Caco-2 (cell line): ENCODE results near the gene SRRD. TPM values are rescaled to one million over a fixed set of nuclear protein-coding genes. Genes with fewer than 3 reads are reported as not detected.

Experiments used
- BruUV-seq: library from RNA; stranded (reverse); fragments of 400-500 nt; replicated peaks from 2 replicates; lab custom pipeline; 2021; lab: Mats Ljungman, UMichigan
- CTCF ChIA-PET: fragments of 300-600 bp; sonication (Branson Sonifier 250); formaldehyde crosslinking; loops from one replicate; lab custom pipeline; 2022; ENCODE audit warnings: antibody characterized with exemption; lab: Charles Lee
- POLR2A ChIA-PET: fragments of 300-600 bp; sonication (Branson Sonifier 250); formaldehyde crosslinking; loops from one replicate; lab custom pipeline; 2022; ENCODE audit warnings: antibody characterized with exemption; lab: Charles Lee
- DNase-seq, 2 experiments: peaks; one replicate each; pipeline versions ENCODE4 v3.0.0 to v3.0.0-alpha.2; 2020 to 2022
- H3K27me3 ChIP-seq: replicated peaks from 2 replicates; pipeline ENCODE4 v1.6.0; 2011; ENCODE audit warnings: low read length; ENCODE audit not compliant: control insufficient read depth, insufficient read depth
- H3K36me3 ChIP-seq: 2 replicates; pipeline ENCODE4 v1.5.1; 2011; ENCODE audit warnings: low read length; ENCODE audit not compliant: control insufficient read depth, insufficient read depth
- H3K4me1 ChIP-seq: fragments of 250-450 bp; sonication (Bioruptor Pico); 2 replicates; pipeline ENCODE4 v1.5.1; 2020; ENCODE audit warnings: mild to moderate bottlenecking
- H3K4me3 ChIP-seq: 2 replicates; pipeline ENCODE4 v1.5.1; 2011; ENCODE audit warnings: low read depth, mild to moderate bottlenecking, control low read depth, low read length
- H3K9me3 ChIP-seq: fragments of 250-450 bp; sonication (Bioruptor Pico); 2 replicates; pipeline ENCODE4 v1.5.1; 2020; ENCODE audit warnings: mild to moderate bottlenecking, moderate library complexity
- H3K27ac Mint-ChIP-seq: one replicate; pipeline ENCODE4 v1.8.0; 2022; ENCODE audit warnings: mixed read lengths; ENCODE audit not compliant: unreplicated experiment
- H3K27me3 Mint-ChIP-seq: one replicate; pipeline ENCODE4 v1.8.0; 2022; ENCODE audit warnings: mixed read lengths; ENCODE audit not compliant: insufficient read depth, unreplicated experiment
- H3K36me3 Mint-ChIP-seq: one replicate; pipeline ENCODE4 v1.8.0; 2022; ENCODE audit warnings: mild to moderate bottlenecking, mixed read lengths; ENCODE audit not compliant: insufficient read depth, unreplicated experiment
- H3K4me1 Mint-ChIP-seq: one replicate; pipeline ENCODE4 v1.8.0; 2022; ENCODE audit warnings: low read depth, mixed read lengths; ENCODE audit not compliant: unreplicated experiment
- H3K4me3 Mint-ChIP-seq: one replicate; pipeline ENCODE4 v1.8.0; 2022; ENCODE audit warnings: mild to moderate bottlenecking, moderate library complexity, mixed read lengths; ENCODE audit not compliant: unreplicated experiment
- H3K9me3 Mint-ChIP-seq: one replicate; pipeline ENCODE4 v1.8.0; 2022; ENCODE audit warnings: mixed read lengths; ENCODE audit not compliant: unreplicated experiment
- intact Hi-C: fragments of 100-400 bp; cut with micrococcal nuclease; formaldehyde crosslinking; loops from one replicate; pipeline ENCODE4 v1.10.0; 2022; ENCODE audit not compliant: unreplicated experiment
- total RNA-seq: library from RNA; stranded (reverse); gene quantifications from 2 replicates; pipeline ENCODE4 v1.2.3, GENCODE V29; 2022
- TF ChIP-seq, protein P1 (sequence below), 2 experiments: fragments of 200-600 bp in 1 of 2; IDR thresholded peaks; 1 replicate in 1 of 2; 2 replicates in 1 of 2; pipeline versions ENCODE4 v1.5.1 to v1.8.0; 2011 to 2022; ENCODE audit warnings: antibody characterized with exemption in 1 of 2, control low read depth in 1 of 2, inconsistent platforms in 1 of 2, low read depth in 1 of 2, low read length in 1 of 2, mild to moderate bottlenecking in 1 of 2, moderate library complexity in 1 of 2; ENCODE audit not compliant: insufficient read depth in 1 of 2, severe bottlenecking in 1 of 2, unreplicated experiment in 1 of 2

The SRRD gene
- total RNA-seq, 1 experiment from 2014 or later = 21.8 TPM

DNA sequence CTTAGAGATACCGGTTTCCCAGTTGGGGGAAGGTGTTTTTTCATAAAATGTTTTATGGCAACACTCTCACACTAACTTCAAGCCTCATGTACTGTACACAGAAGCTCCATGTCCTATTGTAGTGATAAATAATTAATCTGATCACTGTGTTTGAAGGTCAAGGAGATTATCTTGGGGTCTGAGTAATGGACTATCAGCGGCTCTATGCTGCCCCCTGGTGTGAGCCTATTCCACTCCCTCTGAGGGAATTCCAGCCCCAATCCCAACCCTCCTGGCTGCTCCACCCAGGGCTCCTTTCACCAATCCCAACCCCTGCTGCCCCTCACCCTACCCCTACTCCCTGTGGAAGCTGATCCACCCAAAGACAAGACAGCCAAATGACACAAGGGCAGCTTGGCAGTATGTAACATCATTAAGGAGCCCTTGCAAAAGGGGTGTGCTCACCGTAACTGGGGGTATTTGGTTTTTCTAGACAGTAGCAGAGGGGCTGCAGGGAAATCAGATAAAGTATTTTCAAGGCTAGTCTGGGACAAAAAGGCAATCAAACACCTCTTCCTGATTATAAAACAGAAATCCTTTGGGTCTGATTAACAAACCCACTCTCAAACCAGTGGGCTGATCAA, 22.4 kb upstream of the SRRD start:
- no peaks in the 10 kb centered on the region for H3K9me3 ChIP-seq
- H3K27ac Mint-ChIP-seq = no peak overlapping the region
- H3K36me3 Mint-ChIP-seq = peaks cover 29% of the 10 kb centered on the region
- no peaks in the 10 kb centered on the region for H3K4me1 Mint-ChIP-seq
- no peaks in the 10 kb centered on the region for H3K27me3 ChIP-seq
- H3K4me1 ChIP-seq = no peaks in the 10 kb centered on the region
- no peaks in the 10 kb centered on the region; the same call in none of the 2 replicates for H3K36me3 ChIP-seq
- no peak overlapping the region for H3K4me3 Mint-ChIP-seq
- POLR2A ChIA-PET = no interaction called here
- H3K4me3 ChIP-seq = no peak overlapping the region
- intact Hi-C loops = loop anchor here (1.0 to 5.0 kb wide), 3 partner anchors 63 to 97 kb away; no protein-coding TSS in a partner anchor
- no peaks in the 10 kb centered on the region for H3K27me3 Mint-ChIP-seq
- CTCF ChIA-PET = interaction anchor here (0.6 to 2.4 kb wide), 6 partner anchors 50 to 96 kb away, joined by 3 to 29 read pairs (median 3); no protein-coding TSS in a partner anchor
- TF ChIP-seq, protein P1, sequence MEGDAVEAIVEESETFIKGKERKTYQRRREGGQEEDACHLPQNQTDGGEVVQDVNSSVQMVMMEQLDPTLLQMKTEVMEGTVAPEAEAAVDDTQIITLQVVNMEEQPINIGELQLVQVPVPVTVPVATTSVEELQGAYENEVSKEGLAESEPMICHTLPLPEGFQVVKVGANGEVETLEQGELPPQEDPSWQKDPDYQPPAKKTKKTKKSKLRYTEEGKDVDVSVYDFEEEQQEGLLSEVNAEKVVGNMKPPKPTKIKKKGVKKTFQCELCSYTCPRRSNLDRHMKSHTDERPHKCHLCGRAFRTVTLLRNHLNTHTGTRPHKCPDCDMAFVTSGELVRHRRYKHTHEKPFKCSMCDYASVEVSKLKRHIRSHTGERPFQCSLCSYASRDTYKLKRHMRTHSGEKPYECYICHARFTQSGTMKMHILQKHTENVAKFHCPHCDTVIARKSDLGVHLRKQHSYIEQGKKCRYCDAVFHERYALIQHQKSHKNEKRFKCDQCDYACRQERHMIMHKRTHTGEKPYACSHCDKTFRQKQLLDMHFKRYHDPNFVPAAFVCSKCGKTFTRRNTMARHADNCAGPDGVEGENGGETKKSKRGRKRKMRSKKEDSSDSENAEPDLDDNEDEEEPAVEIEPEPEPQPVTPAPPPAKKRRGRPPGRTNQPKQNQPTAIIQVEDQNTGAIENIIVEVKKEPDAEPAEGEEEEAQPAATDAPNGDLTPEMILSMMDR (IDR thresholded peaks at IDR 0.05; ENCODE audit: insufficient read depth in 1 of 2, low read depth in 1 of 2, low read length in 1 of 2, severe bottlenecking in 1 of 2, unreplicated experiment in 1 of 2) = peak; percentile 80 to 88
- no TSS peak for BruUV-seq
- peak; percentile 50 to 75 for DNase-seq
- H3K9me3 Mint-ChIP-seq = no peaks in the 10 kb centered on the region

DNA sequence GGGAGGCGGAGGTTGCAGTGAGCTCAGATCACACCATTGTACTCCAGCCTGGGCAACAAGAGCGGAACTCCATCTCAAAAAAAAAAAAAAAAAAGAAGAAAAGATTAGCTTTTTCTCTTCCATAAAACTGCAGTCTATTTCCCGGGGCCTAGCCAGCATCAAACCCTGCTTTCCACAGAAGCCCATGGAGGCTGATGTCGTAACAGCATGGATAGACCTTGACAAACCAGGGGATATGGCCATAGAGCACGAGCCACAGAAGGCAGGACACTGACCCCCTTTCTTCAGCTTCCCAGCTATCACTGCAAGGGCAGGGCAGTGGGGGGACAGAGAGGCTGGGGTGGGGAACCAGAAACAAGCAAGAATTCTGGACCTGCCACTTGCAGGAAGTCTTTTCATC, 21.6 kb upstream of the SRRD start:
- Mint-ChIP-seq H3K27ac (no peak overlapping the region), H3K4me1 (no peaks in the 10 kb centered on the region), H3K27me3 (no peaks in the 10 kb centered on the region), H3K36me3 (peaks cover 37% of the 10 kb centered on the region), H3K9me3 (no peaks in the 10 kb centered on the region), H3K4me3 (no peak overlapping the region)
- H3K36me3 ChIP-seq = no peaks in the 10 kb centered on the region; the same call in none of the 2 replicates
- ChIA-PET CTCF (interaction anchor here (1.1 to 2.4 kb wide), 3 partner anchors 64 to 97 kb away, joined by 3 to 29 read pairs (median 3); no protein-coding TSS in a partner anchor), POLR2A (no interaction called here)
- no peaks in the 10 kb centered on the region for H3K9me3 ChIP-seq
- intact Hi-C loops = loop anchor here (5.0 kb wide), 1 partner anchor 80 kb away; no protein-coding TSS in a partner anchor
- H3K4me1 ChIP-seq = no peaks in the 10 kb centered on the region
- TF ChIP-seq, protein P1 (IDR thresholded peaks at IDR 0.05; ENCODE audit: insufficient read depth in 1 of 2, low read depth in 1 of 2, low read length in 1 of 2, severe bottlenecking in 1 of 2, unreplicated experiment in 1 of 2) = no peak
- H3K4me3 ChIP-seq = no peak overlapping the region
- no peaks in the 10 kb centered on the region for H3K27me3 ChIP-seq
- DNase-seq = no peak
- no TSS peak for BruUV-seq

DNA sequence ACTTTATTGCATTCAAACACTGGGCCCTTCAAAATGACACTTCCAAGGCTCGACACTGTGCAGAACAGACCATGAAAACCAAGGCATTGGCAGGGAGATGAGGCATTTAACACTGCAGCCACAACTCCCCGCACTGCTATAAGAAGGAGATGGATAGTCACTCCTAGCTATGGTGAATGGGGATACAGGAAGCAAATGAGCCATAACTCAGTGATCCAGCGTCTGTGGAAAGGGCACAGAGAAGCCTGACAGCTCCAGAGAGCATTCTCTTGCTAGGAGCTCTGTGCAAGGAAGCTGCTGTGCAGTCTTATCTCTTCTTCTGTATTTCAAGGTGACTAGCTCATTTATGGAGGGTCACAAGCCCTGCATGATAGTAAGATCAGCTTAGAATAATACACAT, 21.0 kb upstream of the SRRD start:
- no peaks in the 10 kb centered on the region for H3K4me1 Mint-ChIP-seq
- H3K27ac Mint-ChIP-seq = no peak overlapping the region
- Histone ChIP-seq H3K27me3 (no peaks in the 10 kb centered on the region), H3K4me3 (no peak overlapping the region), H3K4me1 (no peaks in the 10 kb centered on the region), H3K9me3 (no peaks in the 10 kb centered on the region), H3K36me3 (no peaks in the 10 kb centered on the region; the same call in none of the 2 replicates)
- H3K9me3 Mint-ChIP-seq = no peaks in the 10 kb centered on the region
- CTCF ChIA-PET = interaction anchor here (1.4 kb wide), 1 partner anchor 98 kb away, joined by 3 read pairs; no protein-coding TSS in a partner anchor
- H3K27me3 Mint-ChIP-seq = no peaks in the 10 kb centered on the region
- H3K4me3 Mint-ChIP-seq = no peak overlapping the region
- TF ChIP-seq, protein P1 (IDR thresholded peaks at IDR 0.05; ENCODE audit: insufficient read depth in 1 of 2, low read depth in 1 of 2, low read length in 1 of 2, severe bottlenecking in 1 of 2, unreplicated experiment in 1 of 2) = no peak
- no peak for DNase-seq
- H3K36me3 Mint-ChIP-seq = peaks cover 35% of the 10 kb centered on the region
- POLR2A ChIA-PET = no interaction called here
- intact Hi-C loops = loop anchor here (5.0 kb wide), 1 partner anchor 80 kb away; no protein-coding TSS in a partner anchor
- no TSS peak for BruUV-seq
